ENCODE results near the gene CDC42EP1. TPM values are rescaled to one million over a fixed set of nuclear protein-coding genes. Genes with fewer than 3 reads are reported as not detected.

CDC42EP1 gene
- 6.6 TPM for total RNA-seq
- polyA plus RNA-seq = 34.5 TPM

GRCh38 chr22:37559901-37560607 lies at the start of gene CDC42EP1:
Gene CDC42EP1 (plus strand): TSS chr22:37560480. CDS start chr22:37566350, 5,870 bp downstream.
- H3K27ac ChIP-seq (ENCODE audit: low read depth) = peak within 1 kb of the TSS; percentile 88
- H3K4me3 ChIP-seq (ENCODE audit: low read depth, low read length) = peak within 1 kb of the TSS; percentile 72
- DNase-seq (ENCODE audit: extremely low spot score) = no peak
- no peaks in the 10 kb centered on the region for H3K36me3 ChIP-seq (ENCODE audit: insufficient read depth)
- 5% methylated on average over 76 of the region's 76 CpGs for WGBS
- peaks cover 2% of the 10 kb centered on the region for H3K4me1 ChIP-seq (ENCODE audit: insufficient read depth)

DNA sequence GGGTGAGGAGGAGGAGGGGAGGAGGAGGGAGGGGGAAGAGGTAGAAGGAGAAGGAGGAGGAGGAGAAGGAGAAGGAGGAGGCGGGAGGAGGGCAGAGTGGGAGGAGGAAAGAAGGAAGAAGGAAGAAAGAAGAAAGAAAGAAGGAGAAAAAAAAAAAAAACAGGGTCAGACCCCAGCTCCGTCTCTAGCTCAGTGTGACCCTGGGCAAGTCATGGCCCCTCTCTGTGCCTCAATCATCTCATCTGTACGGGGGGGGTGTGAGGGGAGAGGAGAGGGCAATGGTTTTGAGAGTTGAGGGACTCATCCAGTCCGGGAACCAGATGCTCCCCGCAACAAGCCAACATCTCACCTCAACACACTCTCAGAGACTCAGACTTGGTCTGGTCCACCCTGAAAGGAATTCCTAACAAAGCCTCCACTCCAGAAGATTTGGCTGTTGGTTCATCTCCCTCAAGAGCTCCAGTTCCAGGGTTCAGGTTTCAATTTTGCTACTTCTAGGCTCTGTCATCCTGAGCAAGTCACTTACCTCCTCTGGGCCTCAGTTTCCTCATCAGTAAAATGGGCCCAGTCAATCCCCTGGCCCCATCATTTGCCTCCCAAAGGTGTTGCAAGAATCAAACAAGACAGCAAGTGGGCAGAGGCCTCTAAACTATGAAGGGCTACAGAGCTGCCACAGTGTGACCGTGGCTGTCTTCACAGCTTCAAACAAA lies 48.7 kb upstream of the CDC42EP1 start:
- 92% methylated on average over 6 of the region's 6 CpGs for WGBS
- no peaks in the 10 kb centered on the region for H3K4me1 ChIP-seq (ENCODE audit: insufficient read depth)
- DNase-seq (ENCODE audit: extremely low spot score) = no peak
- no peak overlapping the region for H3K27ac ChIP-seq (ENCODE audit: low read depth)
- peaks cover 1% of the 10 kb centered on the region for H3K36me3 ChIP-seq (ENCODE audit: insufficient read depth)
- H3K4me3 ChIP-seq (ENCODE audit: low read depth, low read length) = no peak overlapping the region

DNA sequence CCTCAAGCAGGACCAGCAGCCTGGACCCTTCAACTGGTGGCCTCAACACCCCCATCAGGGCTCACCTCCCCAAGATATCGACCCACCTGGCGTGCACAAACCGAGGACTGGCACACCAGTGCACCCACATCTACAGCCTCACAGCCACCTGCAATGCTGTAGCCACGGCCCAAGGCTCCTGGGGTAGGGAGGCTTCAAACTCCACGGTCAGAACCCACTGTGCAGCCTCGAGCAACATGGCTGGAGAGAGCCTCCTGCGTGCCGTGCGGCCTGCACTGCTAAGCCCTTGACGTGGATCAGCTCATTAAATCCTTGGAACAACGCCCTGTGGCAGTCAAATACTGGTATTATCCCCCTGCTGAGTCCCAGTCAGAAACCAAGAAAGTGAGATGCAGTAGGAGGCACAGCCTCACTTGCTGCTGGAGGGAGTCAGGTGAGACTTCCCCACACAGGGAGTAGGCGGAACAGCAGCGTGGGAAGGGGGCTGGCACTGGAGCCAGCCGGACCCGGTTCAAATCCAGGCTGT lies 45.7 kb upstream of the CDC42EP1 start:
- no peak for DNase-seq (ENCODE audit: extremely low spot score)
- Histone ChIP-seq H3K4me1 (ENCODE audit: insufficient read depth) (no peaks in the 10 kb centered on the region), H3K27ac (ENCODE audit: low read depth) (no peak overlapping the region), H3K36me3 (ENCODE audit: insufficient read depth) (no peaks in the 10 kb centered on the region), H3K4me3 (ENCODE audit: low read depth, low read length) (no peak overlapping the region)
- 76% methylated on average over 15 of the region's 15 CpGs for WGBS

DNA sequence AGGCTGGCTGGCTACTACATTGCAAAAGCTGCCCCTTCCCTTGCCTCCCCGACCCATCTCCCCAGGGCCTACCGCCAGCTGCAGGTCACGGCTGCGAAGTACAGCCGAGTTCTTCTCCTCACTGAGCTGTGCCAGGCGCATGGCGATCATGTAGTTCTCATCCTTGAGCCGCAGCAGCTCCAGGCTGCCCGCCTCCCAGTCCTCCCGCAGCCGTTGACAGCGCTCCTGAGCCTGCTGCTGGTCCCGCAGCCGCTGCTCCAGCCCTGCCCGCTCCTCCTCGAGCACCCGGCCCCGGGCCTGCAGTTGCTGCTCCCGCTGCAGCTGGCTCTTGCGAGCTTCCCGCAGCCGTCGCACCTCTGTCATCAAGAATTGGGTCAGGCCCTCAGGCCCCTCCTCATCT lies 44.4 kb upstream of the CDC42EP1 start:
- no peak overlapping the region for H3K4me3 ChIP-seq (ENCODE audit: low read depth, low read length)
- H3K4me1 ChIP-seq (ENCODE audit: insufficient read depth) = no peaks in the 10 kb centered on the region
- 87% methylated on average over 23 of the region's 23 CpGs for WGBS
- no peak for DNase-seq (ENCODE audit: extremely low spot score)
- H3K27ac ChIP-seq (ENCODE audit: low read depth) = no peak overlapping the region
- H3K36me3 ChIP-seq (ENCODE audit: insufficient read depth) = no peaks in the 10 kb centered on the region

DNA sequence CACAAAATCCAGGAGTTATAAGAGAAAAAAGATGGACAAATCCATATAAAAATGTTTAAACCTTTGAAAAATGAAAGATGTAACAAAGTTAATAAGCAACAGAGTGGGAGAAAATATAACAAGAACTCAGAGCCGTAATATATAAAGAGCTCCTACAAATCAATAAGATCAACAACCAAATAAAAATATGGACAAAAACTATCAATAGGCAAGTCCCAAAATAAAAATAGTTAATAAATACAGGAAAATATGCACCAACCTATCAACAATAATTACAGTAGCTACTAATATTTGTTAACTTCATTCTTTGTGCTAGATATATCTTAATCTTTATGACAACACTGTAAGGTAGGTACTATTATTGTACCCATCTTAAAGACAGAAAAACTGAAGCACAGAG lies 43.8 kb upstream of the CDC42EP1 start:
- no peak for DNase-seq (ENCODE audit: extremely low spot score)
- H3K4me3 ChIP-seq (ENCODE audit: low read depth, low read length) = no peak overlapping the region
- H3K4me1 ChIP-seq (ENCODE audit: insufficient read depth) = no peaks in the 10 kb centered on the region
- 99% methylated on average over 1 of the region's 1 CpG for WGBS
- H3K27ac ChIP-seq (ENCODE audit: low read depth) = no peak overlapping the region
- no peaks in the 10 kb centered on the region for H3K36me3 ChIP-seq (ENCODE audit: insufficient read depth)

DNA sequence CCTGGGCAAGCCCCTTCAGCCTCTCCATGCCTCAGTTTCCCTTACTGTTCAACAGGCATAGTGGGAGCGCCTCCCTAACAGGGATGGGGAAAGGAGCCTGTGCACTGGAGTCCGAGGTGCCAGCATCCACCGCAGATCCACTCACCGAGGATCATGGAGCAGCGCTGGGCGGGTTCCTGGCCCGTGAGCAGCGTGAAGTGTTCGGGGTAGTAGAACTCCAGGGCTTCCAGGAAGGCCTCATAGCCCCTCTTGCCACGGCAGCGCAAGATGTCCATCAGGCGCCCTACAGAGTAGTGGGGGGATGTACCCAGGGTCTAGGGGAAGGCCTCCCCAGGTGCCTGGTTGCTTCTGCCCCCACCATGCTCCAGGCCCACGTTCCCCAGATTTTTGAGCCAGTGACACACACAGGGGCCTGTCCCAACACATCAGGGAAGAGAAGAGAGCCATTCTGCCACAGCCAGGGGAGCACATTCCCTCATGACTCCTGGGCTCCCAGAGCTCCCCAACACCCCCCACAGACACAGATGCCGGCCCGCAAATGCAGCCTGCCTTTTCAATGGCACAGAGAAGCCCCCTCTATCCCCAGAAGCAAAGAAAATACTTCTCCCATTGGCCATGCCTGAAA lies 42.3 kb upstream of the CDC42EP1 start:
- no peak overlapping the region for H3K27ac ChIP-seq (ENCODE audit: low read depth)
- no peak overlapping the region for H3K4me3 ChIP-seq (ENCODE audit: low read depth, low read length)
- no peak for DNase-seq (ENCODE audit: extremely low spot score)
- no peaks in the 10 kb centered on the region for H3K4me1 ChIP-seq (ENCODE audit: insufficient read depth)
- H3K36me3 ChIP-seq (ENCODE audit: insufficient read depth) = no peaks in the 10 kb centered on the region
- WGBS = 84% methylated on average over 15 of the region's 15 CpGs

DNA sequence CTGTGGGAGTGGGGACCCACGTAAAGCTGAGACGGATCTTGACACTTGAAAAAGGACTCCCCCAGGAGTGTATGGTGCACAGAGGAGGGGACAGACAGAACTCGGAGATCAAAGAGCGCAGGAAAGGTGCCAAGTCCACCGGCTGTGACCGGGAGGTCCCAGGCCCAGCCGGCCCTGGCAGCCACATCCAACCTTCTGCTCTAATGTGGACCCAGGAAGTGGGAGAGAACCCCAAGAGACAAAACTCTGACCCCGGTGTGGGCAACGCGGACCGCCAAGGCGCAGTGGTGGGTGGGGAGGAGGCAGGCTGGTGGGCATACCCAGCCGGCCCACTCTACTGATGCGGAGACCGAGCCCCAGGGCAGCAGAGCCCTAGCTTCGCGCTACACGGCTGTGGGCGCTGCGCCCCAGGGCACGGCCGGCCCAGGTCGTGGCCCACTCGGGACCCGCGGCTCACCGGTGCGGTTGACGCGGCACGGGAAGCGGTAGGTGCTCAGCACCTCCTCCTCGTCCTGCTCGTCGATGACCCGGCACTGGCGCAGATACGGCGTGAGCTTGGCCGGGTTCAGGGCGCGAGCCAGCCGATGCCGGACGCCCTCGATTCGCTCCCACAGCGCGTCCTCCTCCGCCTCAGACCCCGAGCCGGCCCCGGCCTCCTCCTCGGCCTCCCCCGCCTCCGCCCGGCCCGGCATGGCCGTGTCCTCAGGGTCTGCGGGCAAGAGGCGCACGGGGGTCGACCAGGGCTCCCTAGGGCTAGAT lies 41.6 kb upstream of the CDC42EP1 start:
- no peaks in the 10 kb centered on the region for H3K4me1 ChIP-seq (ENCODE audit: insufficient read depth)
- no peak overlapping the region for H3K27ac ChIP-seq (ENCODE audit: low read depth)
- DNase-seq (ENCODE audit: extremely low spot score) = no peak
- peak overlapping the region; percentile 60 for H3K4me3 ChIP-seq (ENCODE audit: low read depth, low read length)
- 16% methylated on average over 63 of the region's 63 CpGs for WGBS
- H3K36me3 ChIP-seq (ENCODE audit: insufficient read depth) = no peaks in the 10 kb centered on the region

DNA sequence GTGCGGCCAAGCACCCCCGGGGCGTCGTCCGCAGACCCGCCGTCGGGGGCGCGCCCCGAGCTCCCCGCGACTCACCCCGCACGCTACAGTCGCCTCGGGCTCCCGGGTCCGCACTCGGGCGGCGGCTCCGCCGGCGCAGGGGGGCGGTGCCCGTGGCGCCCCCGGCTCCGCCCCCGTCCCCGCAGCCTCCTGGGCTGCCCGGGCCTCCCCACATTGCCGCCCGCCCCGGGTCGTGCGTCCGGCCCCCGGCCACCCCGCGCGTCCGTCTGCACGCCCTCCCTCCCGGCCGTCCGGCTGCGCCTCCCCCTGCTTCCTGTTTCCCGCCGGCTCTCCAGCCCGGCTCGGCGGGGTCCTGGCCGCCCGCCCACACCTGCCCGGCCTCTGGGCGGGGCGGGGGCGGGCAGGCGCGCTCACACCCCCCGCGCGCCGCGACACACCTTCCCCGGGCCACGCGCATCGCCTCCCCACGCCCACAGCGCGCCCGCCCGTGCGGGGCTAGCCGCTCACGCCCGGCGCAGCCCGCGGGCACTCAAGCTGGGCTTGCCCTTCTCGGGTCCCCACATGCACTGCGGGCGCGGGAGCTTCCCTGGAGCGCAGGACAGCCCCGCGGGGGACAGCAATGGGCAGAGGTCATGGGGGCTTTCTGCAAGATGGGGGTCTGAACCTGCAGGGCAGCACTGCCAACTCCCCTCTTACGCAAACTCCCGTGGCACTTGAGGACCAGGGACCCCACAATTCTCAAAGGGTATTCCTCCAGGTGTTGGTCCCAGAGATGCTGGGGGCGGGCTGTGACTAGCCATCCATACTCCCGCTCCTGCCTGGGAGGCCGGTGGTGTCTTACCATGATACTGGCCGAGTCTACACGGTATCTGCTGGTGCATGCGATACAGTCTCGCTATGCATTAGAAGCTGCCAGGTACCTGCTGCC lies 40.7 kb upstream of the CDC42EP1 start, which contains the start of gene CARD10:
Gene CARD10 (minus strand): TSS at position 148 of the 928 bp plus-strand sequence. CDS start 215 bp downstream, outside the sequence.
- H3K4me1 ChIP-seq (ENCODE audit: insufficient read depth) = no peaks in the 10 kb centered on the region
- no peak for DNase-seq (ENCODE audit: extremely low spot score)
- peak within 1 kb of the TSS; percentile 60 for H3K4me3 ChIP-seq (ENCODE audit: low read depth, low read length)
- no peak within 1 kb of the TSS for H3K27ac ChIP-seq (ENCODE audit: low read depth)
- H3K36me3 ChIP-seq (ENCODE audit: insufficient read depth) = no peaks in the 10 kb centered on the region
- 4% methylated on average over 97 of the region's 99 CpGs for WGBS

- 61% methylated on average over 10 of the region's 10 CpGs for WGBS
- H3K4me1 ChIP-seq (ENCODE audit: insufficient read depth) = no peaks in the 10 kb centered on the region
- no peak for DNase-seq (ENCODE audit: extremely low spot score)
- H3K27ac ChIP-seq (ENCODE audit: low read depth) = no peak overlapping the region
- no peaks in the 10 kb centered on the region for H3K36me3 ChIP-seq (ENCODE audit: insufficient read depth)
- no peak overlapping the region for H3K4me3 ChIP-seq (ENCODE audit: low read depth, low read length)
Observed at GRCh38 chr22:37520776-37521191, 39.5 kb upstream of the CDC42EP1 start.

GRCh38 chr22:37521236-37521739 lies 39.0 kb upstream of the CDC42EP1 start:
- H3K27ac ChIP-seq (ENCODE audit: low read depth) = no peak overlapping the region
- 74% methylated on average over 14 of the region's 14 CpGs for WGBS
- H3K4me3 ChIP-seq (ENCODE audit: low read depth, low read length) = no peak overlapping the region
- DNase-seq (ENCODE audit: extremely low spot score) = no peak
- no peaks in the 10 kb centered on the region for H3K36me3 ChIP-seq (ENCODE audit: insufficient read depth)
- H3K4me1 ChIP-seq (ENCODE audit: insufficient read depth) = no peaks in the 10 kb centered on the region

DNA sequence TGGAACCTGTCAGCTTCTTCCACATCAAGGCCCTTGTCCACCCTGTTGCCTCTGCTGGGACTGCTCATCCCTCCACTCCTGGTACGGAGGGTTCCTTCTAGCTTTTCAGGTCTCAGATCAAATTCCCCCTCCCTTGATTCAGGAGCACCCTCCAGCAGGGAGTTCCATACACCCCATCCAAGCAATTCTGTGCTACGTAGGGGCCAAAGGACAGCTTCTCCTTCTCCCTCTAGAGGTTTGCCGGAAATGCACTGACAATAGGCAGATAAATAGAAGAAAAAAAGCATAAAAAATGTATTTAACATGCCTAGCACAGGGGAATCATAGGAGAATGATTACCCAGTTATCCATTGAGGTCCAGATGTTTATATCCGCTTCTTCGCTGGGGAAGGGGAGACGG lies 37.8 kb upstream of the CDC42EP1 start:
- Histone ChIP-seq H3K36me3 (ENCODE audit: insufficient read depth) (no peaks in the 10 kb centered on the region), H3K27ac (ENCODE audit: low read depth) (no peak overlapping the region), H3K4me1 (ENCODE audit: insufficient read depth) (no peaks in the 10 kb centered on the region), H3K4me3 (ENCODE audit: low read depth, low read length) (no peak overlapping the region)
- WGBS = 89% methylated on average over 6 of the region's 6 CpGs
- no peak for DNase-seq (ENCODE audit: extremely low spot score)

- Histone ChIP-seq H3K4me1 (ENCODE audit: insufficient read depth) (no peaks in the 10 kb centered on the region), H3K27ac (ENCODE audit: low read depth) (no peak overlapping the region), H3K36me3 (ENCODE audit: insufficient read depth) (no peaks in the 10 kb centered on the region), H3K4me3 (ENCODE audit: low read depth, low read length) (no peak overlapping the region)
- DNase-seq (ENCODE audit: extremely low spot score) = no peak
- WGBS = 56% methylated on average over 10 of the region's 10 CpGs
Observed at GRCh38 chr22:37525073-37525745, 35.1 kb upstream of the CDC42EP1 start.

Measured in urinary bladder (tissue), 4 donors.